Natural killer cell (primary cell): ENCODE results near the gene ATP6V1G1. TPM values are rescaled to one million over a fixed set of nuclear protein-coding genes. Genes with fewer than 3 reads are reported as not detected.

Source experiments
- ATAC-seq, 3 donors: fragments of 150-1000 bp in 2 of 3; fragments of 200-7000 bp in 1 of 3; cut with Tn5 transposase; 1 replicate in 1 of 3; 2 replicates in 2 of 3; pipeline ENCODE4 v1.10.0; 2021; ENCODE audit warnings: mild to moderate bottlenecking in 2 of 3, moderate library complexity in 2 of 3
- DNase-seq, 2 donors: peaks; one replicate each; pipeline versions ENCODE4 v3.0.0 to v3.0.0-alpha.2; 2013 to 2021; ENCODE audit warnings: mixed read lengths in 1 of 2
- H3K27ac ChIP-seq: one replicate; pipeline ENCODE4 v1.5.1; 2013; ENCODE audit warnings: mild to moderate bottlenecking, low read length
- H3K27me3 ChIP-seq: one replicate; pipeline ENCODE4 v1.6.1; 2013; ENCODE audit warnings: low read length; ENCODE audit not compliant: control insufficient read depth, insufficient read depth
- H3K36me3 ChIP-seq: one replicate; pipeline ENCODE4 v1.6.1; 2013; ENCODE audit warnings: low read length; ENCODE audit not compliant: control insufficient read depth, insufficient read depth
- H3K4me1 ChIP-seq: one replicate; pipeline ENCODE4 v1.6.1; 2013; ENCODE audit warnings: low read length; ENCODE audit not compliant: control insufficient read depth, insufficient read depth
- H3K4me3 ChIP-seq: one replicate; pipeline ENCODE4 v1.5.1; 2013; ENCODE audit warnings: low read length
- H3K9me3 ChIP-seq: one replicate; pipeline ENCODE4 v1.6.1; 2013; ENCODE audit warnings: low read length; ENCODE audit not compliant: control insufficient read depth, insufficient read depth
- H3K27ac Mint-ChIP-seq, 2 donors: one replicate each; pipeline ENCODE4 v1.8.0; 2022; ENCODE audit warnings: mild to moderate bottlenecking in 2 of 2, mixed read lengths in 2 of 2, moderate library complexity in 1 of 2
- H3K27me3 Mint-ChIP-seq, 2 donors: one replicate each; pipeline ENCODE4 v1.8.0; 2022; ENCODE audit warnings: low read depth in 2 of 2, mixed read lengths in 2 of 2
- H3K36me3 Mint-ChIP-seq: one replicate; pipeline ENCODE4 v1.8.0; 2022; ENCODE audit warnings: mixed read lengths
- H3K4me1 Mint-ChIP-seq, 2 donors: one replicate each; pipeline ENCODE4 v1.8.0; 2022; ENCODE audit warnings: mixed read lengths in 2 of 2
- H3K4me3 Mint-ChIP-seq: one replicate; pipeline ENCODE4 v1.8.0; 2022; ENCODE audit warnings: mild to moderate bottlenecking, moderate library complexity, mixed read lengths
- H3K9me3 Mint-ChIP-seq, 2 donors: one replicate each; pipeline ENCODE4 v1.8.0; 2022; ENCODE audit warnings: mixed read lengths in 2 of 2
- WGBS: methylation state at CpG from one replicate; pipeline ENCODE4 v1.1.7; 2013; ENCODE audit warnings: missing lambda C conversion rate; ENCODE audit not compliant: insufficient coverage; 5-methylcytosine and 5-hydroxymethylcytosine counted together
- intact Hi-C: fragments of 100-400 bp; cut with micrococcal nuclease; formaldehyde crosslinking; loops from one replicate; pipeline ENCODE4 v1.14.2; 2022
- total RNA-seq, 4 donors: library from RNA; stranded (reverse); fragments of 120-200 nt in 1 of 4; gene quantifications; one replicate each; pipeline versions ENCODE4 v1.2.3 to v1.2.4, GENCODE V29; 2013 to 2022
- TF ChIP-seq, protein P1 (sequence below): fragments of 200-600 bp; IDR thresholded peaks from one replicate; pipeline ENCODE4 v1.8.0; 2022; ENCODE audit warnings: antibody characterized with exemption

ATP6V1G1 gene
- total RNA-seq, 3 donors from 2014 or later (not counting 1 experiment from before 2014, with no cell fraction given), result 83.8 to 101 (median 93.5) TPM

DNA sequence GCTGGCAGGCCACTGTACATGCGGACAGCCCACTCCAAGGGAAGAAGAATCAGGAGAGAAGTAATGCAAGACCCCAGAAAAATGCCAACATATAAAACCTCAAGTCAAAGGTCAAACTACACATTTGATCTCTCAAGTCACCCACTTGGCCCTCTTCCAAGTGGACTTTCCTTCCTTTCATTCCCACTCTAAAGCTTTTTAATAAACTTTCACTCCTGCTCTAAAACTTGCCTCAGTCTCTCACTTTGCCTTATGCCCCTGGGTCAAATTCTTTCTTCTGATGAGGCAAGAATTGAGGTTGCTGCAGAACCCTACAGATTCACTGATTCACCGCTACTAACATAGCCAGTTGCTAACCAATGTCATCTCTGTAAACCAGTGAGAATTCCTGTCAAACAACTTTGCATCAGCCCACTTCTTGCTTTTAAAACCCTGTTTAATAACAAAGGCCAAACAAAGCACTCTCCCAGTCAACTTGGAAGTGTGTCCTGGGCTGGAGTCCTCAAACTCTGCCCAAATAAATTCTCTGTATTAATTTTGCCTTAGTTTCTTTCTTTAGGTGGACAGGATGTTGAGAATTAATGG is 6.9 kb upstream of the ATP6V1G1 start:
- H3K36me3 Mint-ChIP-seq, result no peaks in the 10 kb centered on the region
- H3K4me3 Mint-ChIP-seq, result no peak overlapping the region
- no peak overlapping the region for H3K27ac Mint-ChIP-seq
- H3K4me1 Mint-ChIP-seq, result no peaks in the 10 kb centered on the region
- Histone ChIP-seq H3K4me1 (no peaks in the 10 kb centered on the region), H3K27me3 (no peaks in the 10 kb centered on the region), H3K9me3 (no peaks in the 10 kb centered on the region), H3K4me3 (no peak overlapping the region), H3K36me3 (no peaks in the 10 kb centered on the region), H3K27ac (no peak overlapping the region)
- 91% methylated on average over 2 of the region's 2 CpGs for WGBS
- ATAC-seq, result no peak
- H3K9me3 Mint-ChIP-seq, result no peaks in the 10 kb centered on the region
- no peak for DNase-seq
- intact Hi-C loops, result no loop called here
- TF ChIP-seq, protein P1, sequence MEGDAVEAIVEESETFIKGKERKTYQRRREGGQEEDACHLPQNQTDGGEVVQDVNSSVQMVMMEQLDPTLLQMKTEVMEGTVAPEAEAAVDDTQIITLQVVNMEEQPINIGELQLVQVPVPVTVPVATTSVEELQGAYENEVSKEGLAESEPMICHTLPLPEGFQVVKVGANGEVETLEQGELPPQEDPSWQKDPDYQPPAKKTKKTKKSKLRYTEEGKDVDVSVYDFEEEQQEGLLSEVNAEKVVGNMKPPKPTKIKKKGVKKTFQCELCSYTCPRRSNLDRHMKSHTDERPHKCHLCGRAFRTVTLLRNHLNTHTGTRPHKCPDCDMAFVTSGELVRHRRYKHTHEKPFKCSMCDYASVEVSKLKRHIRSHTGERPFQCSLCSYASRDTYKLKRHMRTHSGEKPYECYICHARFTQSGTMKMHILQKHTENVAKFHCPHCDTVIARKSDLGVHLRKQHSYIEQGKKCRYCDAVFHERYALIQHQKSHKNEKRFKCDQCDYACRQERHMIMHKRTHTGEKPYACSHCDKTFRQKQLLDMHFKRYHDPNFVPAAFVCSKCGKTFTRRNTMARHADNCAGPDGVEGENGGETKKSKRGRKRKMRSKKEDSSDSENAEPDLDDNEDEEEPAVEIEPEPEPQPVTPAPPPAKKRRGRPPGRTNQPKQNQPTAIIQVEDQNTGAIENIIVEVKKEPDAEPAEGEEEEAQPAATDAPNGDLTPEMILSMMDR, result no peak
- no peaks in the 10 kb centered on the region for H3K27me3 Mint-ChIP-seq

GRCh38 chr9:114583371-114584155 is 4.0 kb upstream of the ATP6V1G1 start:
- intact Hi-C loops, result no loop called here
- DNase-seq, result no peak
- no peaks in the 10 kb centered on the region for H3K36me3 ChIP-seq
- no peak overlapping the region for H3K27ac ChIP-seq
- no peaks in the 10 kb centered on the region for H3K27me3 Mint-ChIP-seq
- ATAC-seq, result no peak
- peaks cover 18% of the 10 kb centered on the region in 2 donors for H3K4me1 Mint-ChIP-seq
- peaks cover 16% of the 10 kb centered on the region for H3K4me1 ChIP-seq
- no peaks in the 10 kb centered on the region for H3K9me3 Mint-ChIP-seq
- TF ChIP-seq, protein P1, result no peak
- no peaks in the 10 kb centered on the region for H3K36me3 Mint-ChIP-seq
- no peak overlapping the region for H3K4me3 Mint-ChIP-seq
- 95% methylated on average over 5 of the region's 5 CpGs for WGBS
- H3K27ac Mint-ChIP-seq, result no peak overlapping the region
- no peaks in the 10 kb centered on the region for H3K27me3 ChIP-seq
- H3K4me3 ChIP-seq, result no peak overlapping the region
- H3K9me3 ChIP-seq, result no peaks in the 10 kb centered on the region

- Mint-ChIP-seq H3K9me3 (no peaks in the 10 kb centered on the region), H3K36me3 (no peaks in the 10 kb centered on the region), H3K27ac (peak overlapping the region; percentile 98 to 99), H3K4me3 (peak overlapping the region; percentile 99), H3K27me3 (no peaks in the 10 kb centered on the region), H3K4me1 (peaks cover 56% of the 10 kb centered on the region in 2 donors)
- Histone ChIP-seq H3K27me3 (no peaks in the 10 kb centered on the region), H3K9me3 (no peaks in the 10 kb centered on the region), H3K36me3 (peaks cover 7% of the 10 kb centered on the region), H3K4me3 (peak overlapping the region; percentile 95), H3K27ac (peak overlapping the region; percentile 89), H3K4me1 (peaks cover 45% of the 10 kb centered on the region)
- ATAC-seq (no peak), DNase-seq (peak in 1 of 2 donors; percentile 38)
- intact Hi-C loops, result loop anchor here (5.0 kb wide), 1 partner anchor 101 kb away; no protein-coding TSS in a partner anchor
- TF ChIP-seq, protein P1, result no peak
- under 1% methylated on average over 11 of the region's 12 CpGs for WGBS
Measured at GRCh38 chr9:114588210-114588609, 641 bp downstream of the ATP6V1G1 start.
